A172 (cell line): ENCODE data around the gene BCAR3. TPM values are rescaled to one million over a fixed set of nuclear protein-coding genes. Genes with fewer than 3 reads are reported as not detected.
"Not testable (repeated sequence)": the region's sequence is repeated elsewhere in the genome, so short reads cannot be mapped to it uniquely, and the experiment has no call there.

Source experiments
- DNase-seq: peaks from one replicate; pipeline ENCODE4 v3.0.0-alpha.2; 2015; ENCODE audit warnings: low spot score
- total RNA-seq: library from RNA; depleted of rRNA; stranded (reverse); fragments of >200 nt; shearing (Covaris generic); gene quantifications from 2 replicates; pipeline ENCODE4 v1.2.3, GENCODE V29; 2014

The BCAR3 gene
- total RNA-seq, 1 experiment from 2014 or later = 33.1 TPM

DNA sequence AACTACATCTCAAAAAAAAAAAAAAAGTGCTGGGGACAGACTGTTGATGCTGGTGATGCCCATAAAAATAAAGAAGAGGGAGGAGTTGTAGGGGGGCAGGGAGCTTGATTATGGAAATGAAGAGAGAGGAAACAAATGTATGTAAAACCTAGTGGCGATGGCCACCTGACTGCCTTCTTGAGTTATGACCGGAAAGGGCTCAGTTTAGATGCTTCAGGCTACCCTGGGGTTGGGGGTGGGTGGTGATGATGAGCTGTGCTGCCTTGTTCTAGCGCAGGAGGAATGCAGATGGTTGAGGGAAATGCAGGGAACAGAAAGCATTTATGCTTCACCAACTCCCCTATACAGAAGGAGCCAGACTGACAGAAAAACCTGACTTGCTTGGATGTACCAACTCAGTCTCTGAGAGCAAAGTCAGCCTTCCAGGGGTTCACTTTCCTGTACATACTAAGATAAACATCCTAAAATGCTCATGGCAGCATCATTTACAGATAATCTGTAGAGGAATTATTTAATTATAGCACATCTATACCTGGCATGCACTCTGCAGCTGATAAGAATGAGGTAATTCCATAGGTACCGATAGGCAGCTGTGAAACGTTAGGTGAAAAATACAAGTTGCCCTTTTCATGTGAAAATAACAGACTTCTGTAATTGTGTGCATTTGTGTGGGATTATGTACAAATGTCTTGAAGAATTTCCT, 8.0 kb upstream of the BCAR3 start:
- DNase-seq = no peak

DNA sequence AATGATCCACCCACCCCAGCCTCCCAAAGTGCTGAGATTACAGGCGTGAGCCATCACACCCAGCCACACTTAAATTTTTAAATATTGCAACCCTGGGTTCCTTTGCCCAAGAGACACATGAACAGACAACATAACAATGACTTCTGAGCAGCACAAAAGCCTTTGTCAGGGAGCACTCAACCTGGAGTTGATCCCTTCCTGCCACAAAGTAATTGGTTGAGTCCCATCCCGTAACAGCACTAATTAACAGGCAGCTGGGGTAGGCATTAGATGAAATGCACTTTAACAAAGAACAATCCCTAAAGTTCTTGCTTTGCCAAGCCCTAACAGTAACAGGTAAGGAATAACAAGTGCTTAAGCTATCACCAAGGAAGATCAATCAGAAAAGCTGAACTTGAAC, 5.9 kb upstream of the BCAR3 start:
- no peak for DNase-seq

GRCh38 chr1:93686504-93687250, 5.0 kb upstream of the BCAR3 start:
- DNase-seq = no peak

DNA sequence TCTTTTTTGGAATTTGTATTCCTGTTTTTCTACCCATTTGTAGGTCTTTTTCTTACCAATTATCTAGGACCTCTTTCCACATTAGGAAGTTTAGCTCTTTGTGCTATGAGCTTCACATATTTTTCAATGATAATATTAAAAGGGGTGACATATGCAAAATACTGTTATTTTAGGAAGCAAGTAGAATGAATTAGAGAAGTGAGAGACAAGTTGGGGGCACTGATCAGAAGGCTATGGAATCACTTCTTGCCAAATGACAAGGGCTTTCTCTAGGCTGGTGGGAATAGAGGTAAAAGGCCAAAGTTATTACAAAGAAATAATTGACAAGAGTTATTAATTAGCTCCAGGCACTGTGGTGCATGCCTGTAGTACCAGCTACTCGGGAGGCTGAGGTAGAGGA, 4.3 kb upstream of the BCAR3 start:
- DNase-seq = no peak

- no peak for DNase-seq
Measured at GRCh38 chr1:93683234-93683633, 1.6 kb upstream of the BCAR3 start.

DNA sequence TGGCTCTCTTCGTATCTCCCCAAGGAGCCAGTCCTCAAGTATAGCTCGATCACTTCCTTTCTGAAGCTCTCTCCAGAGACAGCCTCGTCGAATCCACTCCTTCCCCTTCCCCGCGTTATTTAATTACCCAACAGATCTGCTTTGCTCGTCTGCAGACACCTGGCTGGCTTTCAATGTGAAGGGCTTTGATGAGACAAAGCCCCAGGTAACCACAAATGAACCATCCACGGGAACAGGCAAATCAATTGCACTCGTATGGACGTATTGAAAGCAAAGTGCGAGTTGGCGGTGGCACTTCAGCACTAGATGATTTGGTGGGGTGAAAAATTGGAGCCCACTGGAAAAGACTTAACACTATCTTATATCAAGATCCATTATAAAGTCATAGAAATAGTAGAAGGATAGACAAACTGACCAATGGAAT, 364 bp upstream of the BCAR3 start:
- DNase-seq = no peak

DNA sequence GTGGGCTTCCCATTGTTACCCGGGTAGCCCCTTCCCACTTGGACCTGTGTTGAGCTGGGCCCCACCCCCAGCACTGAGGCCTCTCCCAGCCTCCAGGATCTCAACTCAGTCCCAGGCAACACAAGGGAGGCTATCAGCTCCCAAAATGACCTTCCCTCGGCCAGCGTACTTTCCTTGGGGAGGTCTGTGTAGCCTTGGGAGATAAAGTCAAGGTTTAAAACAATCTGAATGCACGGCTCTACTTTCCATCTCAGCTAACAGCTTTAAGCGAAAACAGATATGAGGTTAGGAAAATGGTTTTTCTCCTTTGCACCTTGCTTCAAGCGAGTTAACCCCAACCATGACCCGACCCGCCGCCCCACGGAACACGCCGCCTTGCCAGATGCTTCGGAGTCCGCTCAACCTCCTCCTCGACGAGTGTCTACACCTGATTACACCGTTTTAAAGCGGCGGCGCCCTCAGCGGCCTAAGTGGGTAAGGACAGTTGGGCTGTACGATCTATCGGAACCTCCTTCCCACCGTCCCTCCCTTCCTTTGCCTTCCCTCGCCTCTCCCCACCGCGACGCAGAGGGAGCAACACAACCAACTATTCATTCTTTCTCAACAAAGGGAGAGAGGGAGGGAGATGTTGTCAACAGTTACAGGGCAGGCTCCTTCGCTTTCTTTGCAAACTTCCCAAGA, 1.1 kb downstream of the BCAR3 start:
- DNase-seq = peak; percentile 86

DNA sequence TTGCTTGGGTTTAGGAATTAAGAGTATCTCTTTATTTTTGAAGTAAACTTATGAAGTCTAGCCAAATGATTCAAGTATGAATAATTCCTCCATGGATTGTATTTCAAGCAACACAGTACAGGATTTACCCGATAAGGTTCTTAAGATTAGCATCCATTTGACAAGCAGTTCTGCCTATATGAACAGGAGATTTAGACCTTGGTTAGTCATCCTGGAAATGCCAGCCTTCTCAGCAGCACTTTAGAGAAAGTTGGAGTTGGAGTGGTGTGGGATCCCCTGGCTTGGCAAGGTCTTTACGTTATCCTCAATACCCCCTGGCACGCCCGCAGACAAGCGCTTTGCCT, 1.6 kb downstream of the BCAR3 start:
- no peak for DNase-seq

DNA sequence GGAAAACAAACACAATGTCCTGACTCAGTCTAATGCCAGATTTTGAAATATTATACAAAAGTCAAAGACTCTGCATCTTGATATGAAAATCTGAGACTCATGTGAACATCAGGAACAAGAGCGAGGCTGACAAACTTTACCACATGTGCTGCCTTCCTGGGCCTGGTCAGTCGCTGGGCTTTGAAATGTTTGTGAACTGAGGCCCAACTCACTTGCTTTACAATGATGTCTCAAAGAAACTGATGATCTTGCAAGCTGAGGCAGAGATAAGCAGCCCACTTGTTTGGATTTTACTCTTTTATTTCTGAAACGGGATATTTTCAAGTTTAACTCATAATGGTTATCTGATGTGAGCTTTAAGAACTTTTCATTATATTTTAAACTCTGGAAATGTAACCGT, 2.1 kb downstream of the BCAR3 start:
- DNase-seq = no peak

GRCh38 chr1:93678946-93679480, 2.6 kb downstream of the BCAR3 start:
- DNase-seq = no peak

GRCh38 chr1:93678491-93678890, 3.1 kb downstream of the BCAR3 start:
- no peak for DNase-seq

DNA sequence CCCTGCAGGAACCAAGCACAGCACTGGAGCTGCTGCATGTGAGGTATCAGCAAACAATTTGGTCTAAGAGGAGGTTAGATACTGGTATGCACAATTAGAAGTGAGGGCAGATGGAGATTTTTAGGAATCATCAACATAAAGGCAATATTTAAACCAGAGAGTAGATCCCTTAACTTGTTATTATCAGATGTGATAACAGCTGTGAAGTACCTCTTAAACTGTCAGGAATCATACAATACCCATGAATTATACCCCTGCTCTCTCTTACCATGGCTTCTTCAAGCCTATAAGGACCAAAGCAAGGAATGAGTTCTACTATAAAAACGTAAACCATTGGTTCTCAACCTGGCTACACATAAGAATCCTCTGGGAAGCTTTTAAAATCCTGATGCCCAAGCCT, 3.9 kb downstream of the BCAR3 start:
- DNase-seq = no peak

DNA sequence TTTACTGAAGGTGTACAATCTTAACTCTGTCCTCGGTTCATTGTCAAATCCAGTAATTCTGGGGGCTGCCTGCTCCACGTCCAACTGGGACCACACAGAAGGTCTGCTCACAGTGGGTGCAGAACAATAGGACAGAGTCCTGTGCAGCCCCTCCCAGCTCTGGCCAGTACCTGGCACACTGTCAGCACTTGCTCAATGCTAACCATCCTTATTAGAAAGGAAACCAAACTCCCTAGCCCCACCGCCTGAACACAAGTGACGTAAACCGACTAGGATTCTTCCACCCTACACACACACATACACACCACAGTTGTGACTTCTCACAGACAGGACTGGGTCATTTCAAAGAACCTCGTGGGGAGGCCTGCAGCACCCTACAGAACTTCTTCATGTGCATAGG, 5.2 kb downstream of the BCAR3 start:
- DNase-seq = no peak

GRCh38 chr1:93675931-93676330, 5.7 kb downstream of the BCAR3 start:
- no peak for DNase-seq

DNA sequence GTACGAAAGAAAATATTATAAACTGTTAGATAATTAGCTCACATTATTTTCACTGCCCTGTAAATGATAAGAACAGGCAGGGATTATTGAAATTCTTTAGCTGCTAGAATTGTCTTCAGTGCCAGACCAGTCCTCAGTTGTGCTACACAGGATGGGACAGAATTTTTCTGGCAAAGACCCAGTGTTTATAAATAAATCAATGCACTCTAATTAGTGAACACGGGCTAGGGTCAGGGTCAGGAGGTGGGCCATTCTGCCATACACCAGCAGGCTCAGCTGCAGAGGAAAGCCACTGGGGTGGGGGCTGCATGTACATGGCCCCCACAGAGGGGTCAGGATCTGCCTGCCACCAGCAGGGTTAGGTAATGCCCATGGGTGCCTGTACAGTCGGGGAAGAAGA, 6.4 kb downstream of the BCAR3 start:
- DNase-seq = no peak

DNA sequence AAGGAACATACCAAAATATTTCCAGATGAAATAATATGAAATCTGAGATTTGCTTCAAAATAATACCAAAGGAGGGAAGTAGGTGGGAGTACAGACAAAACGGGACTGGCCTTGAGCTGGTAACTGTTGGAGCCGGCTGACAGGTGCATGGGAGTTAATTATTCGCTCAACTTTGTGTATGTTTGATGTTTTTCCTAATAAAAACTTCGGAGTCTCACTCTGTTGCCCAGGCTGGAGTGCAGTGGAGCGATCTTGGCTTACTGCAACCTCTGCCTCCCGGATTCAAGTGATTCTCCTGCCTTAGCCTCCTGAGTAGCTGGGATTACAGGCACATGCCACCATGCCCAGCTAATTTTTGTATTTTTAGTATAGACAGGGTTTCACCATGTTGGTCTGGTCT, 7.6 kb downstream of the BCAR3 start:
- not testable (repeated sequence) for DNase-seq

DNA sequence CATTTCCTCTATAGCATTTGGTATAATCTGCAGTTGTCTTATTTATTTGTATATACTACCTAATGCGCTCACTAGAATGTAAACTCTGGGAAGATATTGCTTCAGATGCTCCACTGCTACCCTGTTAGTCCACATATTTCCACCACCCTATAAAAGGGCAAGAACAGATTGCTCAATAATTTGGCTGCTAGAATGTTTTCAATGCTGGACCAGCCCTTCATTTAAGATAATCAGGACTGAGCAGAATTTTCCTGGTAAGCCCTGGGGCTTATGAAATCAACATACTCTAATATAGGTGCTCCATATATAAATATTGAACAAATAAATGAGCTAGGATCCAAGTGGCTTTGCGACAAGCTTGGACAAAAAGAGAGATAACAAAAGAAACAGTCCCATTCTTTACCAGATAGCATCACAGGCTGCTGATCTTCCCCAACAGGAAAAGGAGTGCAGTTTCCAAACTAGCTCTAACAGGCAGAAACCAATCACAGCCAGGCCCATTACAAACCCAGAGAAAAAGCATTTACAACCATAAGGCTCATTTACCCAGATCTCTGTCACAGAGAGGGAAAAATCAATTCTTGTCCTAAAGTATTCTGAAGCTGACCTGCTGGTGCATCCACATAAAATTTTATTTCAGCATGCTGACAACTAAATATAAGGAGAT, 8.3 kb downstream of the BCAR3 start:
- DNase-seq = no peak

- no peak for DNase-seq
Measured at GRCh38 chr1:93672477-93673162, 9.0 kb downstream of the BCAR3 start.

- DNase-seq = peak; percentile 82
Measured at GRCh38 chr1:93672069-93672468, 9.6 kb downstream of the BCAR3 start.

GRCh38 chr1:93671099-93671621, 10.5 kb downstream of the BCAR3 start:
- no peak for DNase-seq

GRCh38 chr1:93670141-93670540, 11.5 kb downstream of the BCAR3 start:
- peak; percentile 87 for DNase-seq
